GM12878 (cell line): ENCODE results near the gene PRKAG3. TPM values are rescaled to one million over a fixed set of nuclear protein-coding genes. Genes with fewer than 3 reads are reported as not detected.

Source experiments
- ATAC-seq: fragments of 200-7000 bp; cut with Tn5 transposase; 3 replicates; pipeline ENCODE4 v1.9.1; 2020; ENCODE audit warnings: mild to moderate bottlenecking, moderate library complexity
- BruUV-seq: library from RNA; stranded (reverse); fragments of 400-500 nt; replicated peaks from 2 replicates; lab custom pipeline; 2021; lab: Mats Ljungman, UMichigan
- CTCF ChIA-PET: fragments of 300-600 bp; sonication (Branson Sonifier 250); formaldehyde crosslinking; extraction: SDS; loops from one replicate; lab custom pipeline; 2021; ENCODE audit warnings: inconsistent platforms; lab: Yijun Ruan, JAX
- POLR2A ChIA-PET: fragments of 350-600 bp; formaldehyde crosslinking; extraction: SDS; loops from one replicate; lab custom pipeline; 2021; ENCODE audit warnings: inconsistent platforms; lab: Charles Lee
- RAD21 ChIA-PET: fragments of 300-600 bp; sonication (Branson Sonifier 250); formaldehyde crosslinking; loops from one replicate; lab custom pipeline; 2023; ENCODE audit warnings: antibody characterized with exemption; ENCODE audit not compliant: unreplicated experiment; lab: Charles Lee
- SMC1A ChIA-PET: fragments of 300-600 bp; sonication (Branson Sonifier 250); formaldehyde crosslinking; loops from one replicate; lab custom pipeline; 2023; ENCODE audit not compliant: unreplicated experiment, uncharacterized antibody; lab: Charles Lee
- DNase-seq: peaks from one replicate; pipeline ENCODE4 v3.0.0-alpha.2; 2011; ENCODE audit warnings: low read depth, low spot score
- FAIRE-seq: peaks from 3 replicates; lab custom pipeline; 2011; peaks lifted over from hg19 to GRCh38; lab: Jason Lieb, UNC
- H2AFZ ChIP-seq: 2 replicates; pipeline ENCODE4 v1.6.0; 2011; ENCODE audit warnings: low read depth, low read length, control low read depth; ENCODE audit not compliant: control insufficient read depth
- H3K27ac ChIP-seq: 2 replicates; pipeline ENCODE4 v1.5.1; 2011; ENCODE audit warnings: control low read depth; ENCODE audit not compliant: control insufficient read depth, insufficient read depth
- H3K27me3 ChIP-seq, 2 experiments: replicated peaks in 1 of 2; 2 replicates each; pipeline versions ENCODE4 v1.6.0 to v1.6.1; 2011; ENCODE audit warnings: low read length in 1 of 2; ENCODE audit not compliant: control insufficient read depth in 2 of 2, insufficient read depth in 2 of 2
- H3K36me3 ChIP-seq, 2 experiments: 2 replicates each; pipeline ENCODE4 v1.5.1; 2011; ENCODE audit warnings: low read length in 1 of 2; ENCODE audit not compliant: control insufficient read depth in 2 of 2, insufficient read depth in 2 of 2
- H3K4me1 ChIP-seq: 2 replicates; pipeline ENCODE4 v1.6.1; 2011; ENCODE audit warnings: mild to moderate bottlenecking, low read length, moderate library complexity, mixed read lengths; ENCODE audit not compliant: control insufficient read depth, insufficient read depth
- H3K4me2 ChIP-seq: 2 replicates; pipeline ENCODE4 v1.6.0; 2011; ENCODE audit warnings: control low read depth; ENCODE audit not compliant: control insufficient read depth, insufficient read depth
- H3K4me3 ChIP-seq: fragments of 200-600 bp; sonication (generic); 2 replicates; pipeline ENCODE4 v1.5.1; 2016
- H3K79me2 ChIP-seq: 2 replicates; pipeline ENCODE4 v1.6.0; 2011; ENCODE audit warnings: low read length; ENCODE audit not compliant: control insufficient read depth, insufficient read depth
- H3K9ac ChIP-seq: 2 replicates; pipeline ENCODE4 v1.8.0; 2011; ENCODE audit warnings: low read length, control low read depth, mixed read lengths; ENCODE audit not compliant: control insufficient read depth, insufficient read depth
- H3K9me3 ChIP-seq: replicated peaks from 3 replicates; pipeline ENCODE4 v1.5.1; 2011; ENCODE audit warnings: mild to moderate bottlenecking, low read length; ENCODE audit not compliant: control insufficient read depth, insufficient read depth
- H4K20me1 ChIP-seq: 2 replicates; pipeline ENCODE4 v1.6.0; 2011; ENCODE audit not compliant: control insufficient read depth, insufficient read depth
- ATF3 ChIP-seq: IDR thresholded peaks from 2 replicates; pipeline ENCODE4 v1.6.1; 2011; ENCODE audit warnings: low read depth, mild to moderate bottlenecking, low read length, moderate library complexity, borderline replicate concordance; ENCODE audit errors: extremely low read depth
- E4F1 ChIP-seq: fragments of 450-650 bp; IDR thresholded peaks from 2 replicates; pipeline ENCODE4 v1.6.1; 2018; ENCODE audit warnings: borderline replicate concordance, mild to moderate bottlenecking; ENCODE audit not compliant: partially characterized antibody
- EZH2 ChIP-seq: IDR thresholded peaks from 2 replicates; pipeline ENCODE4 v1.6.1; 2012; ENCODE audit warnings: low read depth, mild to moderate bottlenecking, control low read depth, inconsistent platforms, low read length, borderline replicate concordance; ENCODE audit not compliant: control insufficient read depth
- GABPA ChIP-seq: IDR thresholded peaks from 2 replicates; pipeline ENCODE4 v1.6.1; 2014; ENCODE audit warnings: antibody characterized with exemption, low read depth, mild to moderate bottlenecking, inconsistent platforms
- HCFC1 ChIP-seq: fragments of 150-350 bp; IDR thresholded peaks from 2 replicates; pipeline ENCODE4 v1.6.1; 2014; ENCODE audit warnings: low read length
- HDAC6 ChIP-seq: fragments of 200-600 bp; sonication (generic); IDR thresholded peaks from one replicate; pipeline ENCODE4 v1.8.0; 2017; ENCODE audit warnings: antibody characterized with exemption; ENCODE audit not compliant: unreplicated experiment
- KAT2A ChIP-seq: conservative IDR thresholded peaks from 2 replicates; pipeline ENCODE4 v1.6.1; 2011; ENCODE audit warnings: low read depth, low read length; ENCODE audit not compliant: control insufficient read depth
- KDM1A ChIP-seq: fragments of 200-600 bp; sonication (generic); IDR thresholded peaks from 2 replicates; pipeline ENCODE4 v1.6.1; 2016; ENCODE audit warnings: borderline replicate concordance
- KLF5 ChIP-seq: fragments of 450-650 bp; IDR thresholded peaks from 2 replicates; pipeline ENCODE4 v1.6.1; 2014; ENCODE audit warnings: mild to moderate bottlenecking; ENCODE audit not compliant: partially characterized antibody
- MAX ChIP-seq: IDR thresholded peaks from 2 replicates; pipeline ENCODE4 v1.6.1; 2012; ENCODE audit warnings: low read depth, low read length, improper control_type of control experiment
- MYB ChIP-seq: fragments of 150-350 bp; IDR thresholded peaks from 2 replicates; pipeline ENCODE4 v1.6.1; 2014; ENCODE audit warnings: mild to moderate bottlenecking, low read depth, low read length, borderline replicate concordance
- SMARCA5 ChIP-seq: fragments of 450-650 bp; IDR thresholded peaks from 2 replicates; pipeline ENCODE4 v1.6.1; 2017; ENCODE audit warnings: mild to moderate bottlenecking
- SUZ12 ChIP-seq: fragments of 200-600 bp; sonication (generic); IDR thresholded peaks from one replicate; pipeline ENCODE4 v1.6.1; 2018; ENCODE audit warnings: antibody characterized with exemption, mild to moderate bottlenecking; ENCODE audit not compliant: unreplicated experiment
- WGBS: methylation state at CpG from one replicate; pipeline ENCODE4 v1.1.6; 2016; ENCODE audit warnings: low lambda C conversion rate; ENCODE audit not compliant: insufficient replicate concordance, insufficient coverage; ENCODE audit errors: missing lambda C conversion rate; 5-methylcytosine and 5-hydroxymethylcytosine counted together
- in situ Hi-C: fragments of 300-500 bp; cut with MboI; formaldehyde crosslinking; loops from 9 replicates; pipeline ENCODE4 v1.14.3; 2018; ENCODE audit warnings: mixed read lengths
- intact Hi-C: fragments of 100-400 bp; cut with micrococcal nuclease; formaldehyde crosslinking; loops from one replicate; pipeline ENCODE4 v1.14.2; 2022; ENCODE audit not compliant: unreplicated experiment
- polyA plus RNA-seq, 11 experiments: library from polyadenylated mRNA; depleted of rRNA in 4 of 11; unstranded in 6 of 11; stranded (reverse) in 5 of 11; fragments of >200 nt; fragmentation: Nextera tagmentation in 4 of 11; fragmentation: Illumina TruSeq in 1 of 11; extraction: Ambion mirVana in 4 of 11; extraction: Trizol in 1 of 11; gene quantifications; 1 replicate in 1 of 11; 2 replicates in 10 of 11; pipeline versions ENCODE4 v1.2.1 to v1.2.3, GENCODE V29; 2011 to 2016; ENCODE audit warnings: inconsistent platforms in 2 of 11, missing spikeins in 2 of 11, low read depth in 1 of 11
- total RNA-seq, 4 experiments: library from RNA; depleted of rRNA in 3 of 4; stranded (reverse); fragments of >200 nt in 3 of 4; fragmentation: Illumina TruSeq in 1 of 4; extraction: Trizol in 1 of 4; gene quantifications; 2 replicates each; pipeline versions ENCODE4 v1.2.1 to v1.2.3, GENCODE V29; 2013 to 2021

The PRKAG3 gene
- total and polyA plus RNA-seq, 10 of the 15 experiments (the other 5 are each of a cell fraction or from before 2014, with no cell fraction given): 0.04 to 0.12 (median 0.06) TPM; not detected in 7

GRCh38 chr2:218859988-218860831, 28.6 kb upstream of the PRKAG3 start:
- Histone ChIP-seq H3K36me3 (no peaks in the 10 kb centered on the region), H3K9me3 (no peaks in the 10 kb centered on the region), H3K27me3 (peaks cover 22 to 25% of the 10 kb centered on the region in 2 experiments), H3K27ac (no peak overlapping the region), H3K9ac (no peak overlapping the region), H3K4me1 (no peaks in the 10 kb centered on the region), H4K20me1 (no peaks in the 10 kb centered on the region), H3K79me2 (no peaks in the 10 kb centered on the region), H3K4me3 (no peak overlapping the region), H3K4me2 (0 out of 2 replicates have a peak overlapping the region, but pooled peaks have one; percentile 9), H2AFZ (no peak overlapping the region)
- intact Hi-C loops (no loop called here), in situ Hi-C loops (no loop called here)
- CTCF ChIA-PET: no interaction called here
- WGBS: 15% methylated on average over 34 of the region's 47 CpGs
- no peak for DNase-seq
- POLR2A ChIA-PET: no interaction called here
- SMC1A ChIA-PET: no interaction called here
- TF ChIP-seq EZH2 (no peak), SUZ12 (peak; percentile 96), MYB (no peak), KAT2A (no peak)
- no peak for ATAC-seq
- no TSS peak for BruUV-seq
- RAD21 ChIA-PET: interaction anchor here (1.0 kb wide), 1 partner anchor 38 kb away, joined by 6 read pairs; no protein-coding TSS in a partner anchor
- no peak for FAIRE-seq

GRCh38 chr2:218859556-218859987, 28.0 kb upstream of the PRKAG3 start, which contains the start of gene WNT6:
WNT6 (plus strand) TSS chr2:218859805; CDS start chr2:218860038, 233 bp downstream.
- RAD21 ChIA-PET: no interaction called here
- H3K4me2 ChIP-seq: 0 out of 2 replicates have a peak within 1 kb of the TSS, but pooled peaks have one; percentile 9
- no peak for TF ChIP-seq GABPA
- no peak for TF ChIP-seq KDM1A
- no peak for TF ChIP-seq MAX
- no peak for TF ChIP-seq KLF5
- TF ChIP-seq HDAC6: no peak
- no peak for TF ChIP-seq SMARCA5
- TF ChIP-seq HCFC1: no peak
- TF ChIP-seq E4F1: no peak
- TF ChIP-seq ATF3: no peak

More at GRCh38 chr2:218859556-218859987, 28.0 kb upstream of the PRKAG3 start, which contains the start of gene WNT6:
- H3K79me2 ChIP-seq: no peaks in the 10 kb centered on the region
- ChIA-PET SMC1A (no interaction called here), POLR2A (no interaction called here), CTCF (interaction anchor here (0.7 kb wide), 1 partner anchor 134 kb away, joined by 3 read pairs; no protein-coding TSS in a partner anchor)
- BruUV-seq: no TSS peak
- ATAC-seq: no peak
- no peak within 1 kb of the TSS for H3K4me3 ChIP-seq
- peaks cover 22 to 28% of the 10 kb centered on the region in 2 experiments for H3K27me3 ChIP-seq
- H3K27ac ChIP-seq: no peak within 1 kb of the TSS
- intact Hi-C loops: no loop called here
- no peaks in the 10 kb centered on the region for H3K4me1 ChIP-seq
- FAIRE-seq: no peak
- no peak for DNase-seq
- no peaks in the 10 kb centered on the region for H4K20me1 ChIP-seq
- H3K36me3 ChIP-seq: no peaks in the 10 kb centered on the region
- WGBS: no CpG with 5 or more reads among the region's 64 CpGs
- no peak within 1 kb of the TSS for H2AFZ ChIP-seq
- no peaks in the 10 kb centered on the region for H3K9me3 ChIP-seq
- no peak within 1 kb of the TSS for H3K9ac ChIP-seq
- in situ Hi-C loops: no loop called here
